Omental fat pad (tissue), 4 donors: ENCODE measurements around the gene POGZ. TPM values are rescaled to one million over a fixed set of nuclear protein-coding genes. Genes with fewer than 3 reads are reported as not detected.

Source experiments
- ATAC-seq: fragments of 150-250 bp; one replicate; pipeline ENCODE4 v1.9.1; 2016; ENCODE audit warnings: mild to moderate bottlenecking, moderate library complexity; ENCODE audit not compliant: low FRiP score
- DNase-seq: peaks from one replicate; pipeline ENCODE4 v3.0.0-alpha.2; 2019; ENCODE audit warnings: low spot score
- total RNA-seq, 4 donors: library from RNA; depleted of rRNA; stranded (reverse); fragments of >200 nt; gene quantifications; one replicate each; pipeline ENCODE4 v1.1.0, GENCODE V29; 2016
- TF ChIP-seq, protein P1 (sequence below), 3 donors: fragments of 450-650 bp; IDR thresholded peaks; one replicate each; pipeline ENCODE4 v1.5.1; 2016 to 2017; ENCODE audit warnings: antibody characterized with exemption in 3 of 3, mild to moderate bottlenecking in 3 of 3, moderate library complexity in 2 of 3

The POGZ gene
- total RNA-seq, 4 donors from 2014 or later: 32.9 to 60.8 (median 40.1) TPM

DNA sequence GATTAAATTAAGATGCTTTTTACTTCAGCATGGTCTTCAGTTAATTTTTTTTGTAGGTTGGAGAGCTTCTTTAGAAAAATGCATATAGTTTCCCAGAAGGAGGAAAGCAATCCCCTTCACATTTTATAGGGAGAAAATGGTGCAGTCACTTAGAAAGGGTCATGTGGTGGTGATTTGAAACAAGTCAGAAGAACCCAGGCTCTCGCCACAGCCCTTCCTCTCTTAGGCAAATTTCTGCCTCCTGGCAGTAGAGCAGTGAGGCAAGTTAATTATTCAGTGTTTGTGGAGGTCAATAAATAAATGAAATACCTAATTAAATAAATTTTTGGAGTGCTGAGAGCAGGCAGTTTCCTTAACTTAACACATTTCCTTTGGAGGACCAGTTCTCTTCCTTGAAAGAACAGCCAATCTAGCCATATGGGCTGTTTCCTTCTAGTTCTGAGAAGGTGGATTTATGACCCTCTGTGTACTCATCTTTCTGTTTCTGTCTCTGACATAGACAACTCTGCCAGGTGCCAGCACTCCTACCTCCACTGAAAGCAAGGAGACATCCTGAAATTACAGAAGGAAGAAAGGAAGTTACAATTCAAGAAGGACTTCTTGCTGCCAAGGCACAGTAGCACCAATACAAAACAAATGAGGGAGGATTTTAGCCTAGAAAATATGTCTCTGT, 19.0 kb upstream of the POGZ start:
- DNase-seq (no peak), ATAC-seq (no peak)
- TF ChIP-seq, protein P1, sequence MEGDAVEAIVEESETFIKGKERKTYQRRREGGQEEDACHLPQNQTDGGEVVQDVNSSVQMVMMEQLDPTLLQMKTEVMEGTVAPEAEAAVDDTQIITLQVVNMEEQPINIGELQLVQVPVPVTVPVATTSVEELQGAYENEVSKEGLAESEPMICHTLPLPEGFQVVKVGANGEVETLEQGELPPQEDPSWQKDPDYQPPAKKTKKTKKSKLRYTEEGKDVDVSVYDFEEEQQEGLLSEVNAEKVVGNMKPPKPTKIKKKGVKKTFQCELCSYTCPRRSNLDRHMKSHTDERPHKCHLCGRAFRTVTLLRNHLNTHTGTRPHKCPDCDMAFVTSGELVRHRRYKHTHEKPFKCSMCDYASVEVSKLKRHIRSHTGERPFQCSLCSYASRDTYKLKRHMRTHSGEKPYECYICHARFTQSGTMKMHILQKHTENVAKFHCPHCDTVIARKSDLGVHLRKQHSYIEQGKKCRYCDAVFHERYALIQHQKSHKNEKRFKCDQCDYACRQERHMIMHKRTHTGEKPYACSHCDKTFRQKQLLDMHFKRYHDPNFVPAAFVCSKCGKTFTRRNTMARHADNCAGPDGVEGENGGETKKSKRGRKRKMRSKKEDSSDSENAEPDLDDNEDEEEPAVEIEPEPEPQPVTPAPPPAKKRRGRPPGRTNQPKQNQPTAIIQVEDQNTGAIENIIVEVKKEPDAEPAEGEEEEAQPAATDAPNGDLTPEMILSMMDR (IDR thresholded peaks at IDR 0.05): no peak

DNA sequence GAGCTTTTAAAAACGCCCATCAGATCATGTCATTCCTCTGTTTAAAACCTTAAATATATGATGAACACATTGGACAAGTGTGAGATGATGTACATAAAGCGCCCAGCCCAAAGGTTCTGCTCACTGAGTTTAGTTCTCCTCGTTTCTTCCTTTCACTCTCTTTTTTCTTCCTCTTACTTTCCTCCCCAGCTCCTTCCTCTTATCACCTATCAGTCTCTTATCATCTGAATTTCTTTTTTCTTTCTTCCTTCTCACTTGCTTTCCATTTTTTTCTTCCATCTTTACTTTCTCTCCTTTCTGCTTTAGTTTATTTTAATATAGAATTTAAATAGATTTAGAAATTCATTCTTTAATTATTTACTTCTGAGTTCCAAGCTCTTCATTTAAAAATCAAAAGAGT, 17.8 kb upstream of the POGZ start:
- TF ChIP-seq, protein P1 (IDR thresholded peaks at IDR 0.05): no peak
- no peak for DNase-seq
- ATAC-seq: no peak

DNA sequence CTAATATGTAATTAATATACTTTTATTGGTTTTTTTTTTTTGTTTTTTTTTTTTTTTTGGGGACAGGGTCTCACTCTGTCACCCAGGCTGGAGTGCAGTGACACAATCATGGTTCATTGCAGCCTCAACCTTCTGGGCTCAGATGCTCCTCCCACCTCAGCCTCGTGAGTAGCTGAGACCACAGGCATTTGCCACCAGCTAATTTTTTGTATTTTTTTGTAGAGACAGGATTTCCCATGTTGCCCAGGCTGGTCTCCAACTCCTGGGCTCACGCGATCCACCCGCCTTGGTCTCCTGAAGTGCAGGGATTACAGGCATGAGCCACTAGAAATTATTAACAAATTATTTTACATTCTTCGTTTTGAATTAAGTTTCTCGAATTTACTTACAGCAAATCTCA, 16.8 kb upstream of the POGZ start:
- DNase-seq (no peak), ATAC-seq (no peak)
- TF ChIP-seq, protein P1 (IDR thresholded peaks at IDR 0.05): no peak

DNA sequence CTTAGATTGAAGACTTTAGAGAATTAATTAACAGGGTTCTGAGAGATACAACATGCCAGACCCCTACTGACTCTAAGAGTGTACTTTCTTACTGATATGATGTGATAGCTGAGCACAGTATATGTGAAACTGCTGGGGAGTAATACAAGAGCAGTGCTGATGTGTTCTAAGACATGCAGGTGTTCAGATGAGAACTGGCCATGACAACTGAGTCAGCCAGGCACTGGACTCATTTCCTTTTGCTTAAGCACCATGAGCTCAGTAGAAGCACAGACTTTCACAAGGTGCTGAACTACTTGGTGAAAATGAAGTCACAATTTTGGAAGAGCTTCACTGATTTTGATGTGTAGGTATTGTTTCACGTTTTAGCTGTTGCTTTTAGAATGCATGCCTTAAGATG, 15.9 kb upstream of the POGZ start:
- TF ChIP-seq, protein P1 (IDR thresholded peaks at IDR 0.05): no peak
- no peak for DNase-seq
- no peak for ATAC-seq

DNA sequence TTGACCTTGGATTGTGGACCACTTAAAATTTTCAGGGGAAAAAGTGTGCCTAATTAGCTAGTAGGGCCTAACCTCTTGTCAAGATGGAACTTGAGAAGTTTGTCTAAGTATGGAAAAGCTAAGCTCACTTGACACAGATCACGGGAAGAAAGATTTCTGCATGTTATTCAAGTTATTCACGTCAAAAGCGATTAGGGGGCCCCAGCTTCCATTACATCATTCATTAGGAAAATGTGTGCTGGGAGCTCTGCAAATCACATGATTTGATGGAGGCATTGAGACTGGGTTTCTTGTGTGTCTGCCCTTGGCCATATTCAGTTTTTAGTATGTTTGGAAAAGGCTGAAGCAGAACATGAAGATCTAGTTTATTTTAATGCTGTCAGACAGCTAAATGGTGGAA, 15.5 kb upstream of the POGZ start:
- TF ChIP-seq, protein P1 (IDR thresholded peaks at IDR 0.05): no peak
- ATAC-seq: no peak
- DNase-seq: no peak

DNA sequence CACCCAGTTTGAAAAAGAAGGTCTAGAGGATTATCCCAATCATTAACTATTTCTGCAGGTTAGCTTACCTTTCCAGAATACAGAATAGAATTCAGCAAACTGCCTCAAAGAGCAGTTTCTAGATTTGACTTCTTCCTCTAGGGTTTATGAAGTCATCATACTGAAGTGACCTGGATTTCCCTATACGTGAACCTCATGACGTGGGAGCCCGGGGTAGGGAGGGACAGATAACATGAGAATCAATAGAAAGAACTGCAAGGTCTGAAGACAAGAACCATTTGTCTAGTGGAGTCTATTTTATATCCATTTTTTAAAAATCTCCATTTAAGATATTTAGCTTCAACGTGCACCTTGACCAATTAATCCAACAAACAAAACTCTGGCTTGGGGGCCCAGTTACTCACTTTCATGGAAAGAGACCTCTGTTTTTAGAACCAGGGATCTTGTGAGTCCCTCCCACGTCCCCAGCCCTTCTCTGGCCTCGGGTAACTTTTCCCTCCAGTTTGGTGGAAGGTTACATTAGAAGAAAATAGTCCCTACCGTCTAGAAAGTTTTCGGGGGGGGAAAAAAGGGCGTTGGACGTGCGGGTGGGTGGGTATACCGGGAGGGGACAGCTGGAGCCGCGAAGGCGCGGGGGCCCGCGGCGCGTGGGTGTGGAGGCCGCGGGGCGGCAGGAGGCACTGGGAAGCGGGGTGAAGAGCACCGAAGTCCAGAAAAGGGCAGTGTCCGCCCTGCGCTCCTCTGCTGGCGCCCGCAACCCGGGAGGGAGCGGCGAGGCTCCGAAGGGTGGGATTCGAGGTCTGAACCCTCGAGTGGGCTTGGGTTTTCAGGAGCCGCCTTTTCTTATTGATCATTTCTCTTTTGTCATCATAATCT, 13.8 kb upstream of the POGZ start:
- ATAC-seq (peak; percentile 67), DNase-seq (no peak)
- TF ChIP-seq, protein P1 (IDR thresholded peaks at IDR 0.05): no peak
